Lung (tissue), 12 donors: ENCODE results near the gene THSD7A. TPM values are rescaled to one million over a fixed set of nuclear protein-coding genes. Genes with fewer than 3 reads are reported as not detected.

Experiments
- ATAC-seq: fragments of 200-7000 bp; cut with Tn5 transposase; one replicate; pipeline ENCODE4 v1.9.1; 2020; ENCODE audit warnings: moderate number of reproducible peaks; ENCODE audit not compliant: insufficient read depth, low FRiP score
- DNase-seq, 3 donors: peaks; one replicate each; pipeline ENCODE4 v3.0.0-alpha.2; 2013 to 2017
- H3K27ac ChIP-seq, 2 donors: one replicate each; pipeline ENCODE4 v1.5.1; 2013; ENCODE audit warnings: mild to moderate bottlenecking in 2 of 2, moderate library complexity in 2 of 2, control low read depth in 1 of 2, inconsistent platforms in 1 of 2, low read depth in 1 of 2, low read length in 1 of 2
- H3K27me3 ChIP-seq, 3 donors: one replicate each; pipeline ENCODE4 v1.5.1; 2013; ENCODE audit warnings: low read length in 2 of 3; ENCODE audit not compliant: control insufficient read depth in 3 of 3, insufficient read depth in 3 of 3
- H3K36me3 ChIP-seq, 4 donors: one replicate each; pipeline ENCODE4 v1.5.1; 2013; ENCODE audit warnings: low read length in 4 of 4, mild to moderate bottlenecking in 1 of 4, moderate library complexity in 1 of 4; ENCODE audit not compliant: control insufficient read depth in 4 of 4, insufficient read depth in 4 of 4
- H3K4me1 ChIP-seq, 5 donors: one replicate each; pipeline ENCODE4 v1.5.1; 2013; ENCODE audit warnings: low read length in 5 of 5, mild to moderate bottlenecking in 2 of 5, moderate library complexity in 1 of 5; ENCODE audit not compliant: control insufficient read depth in 5 of 5, insufficient read depth in 5 of 5
- H3K4me3 ChIP-seq: one replicate; pipeline ENCODE4 v1.5.1; 2013; ENCODE audit warnings: mild to moderate bottlenecking, control low read depth, moderate library complexity
- H3K9ac ChIP-seq, 2 donors: one replicate each; pipeline ENCODE4 v1.5.1; 2013; ENCODE audit warnings: low read length in 2 of 2, control low read depth in 1 of 2; ENCODE audit not compliant: insufficient read depth in 1 of 2
- H3K9me3 ChIP-seq, 4 donors: one replicate each; pipeline ENCODE4 v1.5.1; 2013; ENCODE audit warnings: low read length in 3 of 4, mild to moderate bottlenecking in 1 of 4, moderate library complexity in 1 of 4; ENCODE audit not compliant: control insufficient read depth in 4 of 4, insufficient read depth in 3 of 4
- CTCF ChIP-seq: IDR thresholded peaks from 2 replicates; pipeline ENCODE4 v1.5.1; 2012; ENCODE audit warnings: mild to moderate bottlenecking; ENCODE audit errors: control extremely low read depth, extremely low read depth
- WGBS, 2 donors: extraction: QIAGEN DNeasy Blood & Tissue Kit; methylation state at CpG; one replicate each; pipeline ENCODE4 v1.1.7; 2013; 5-methylcytosine and 5-hydroxymethylcytosine counted together
- polyA plus RNA-seq, 2 donors: library from polyadenylated mRNA; stranded (reverse); fragments of 200-250 nt; gene quantifications; one replicate each; pipeline ENCODE4 v1.2.1, GENCODE V29; 2013
- total RNA-seq, 2 donors: library from RNA; depleted of rRNA in 1 of 2; stranded (reverse); fragments of >200 nt in 1 of 2; gene quantifications; one replicate each; pipeline ENCODE4 v1.2.1, GENCODE V29; 2014 to 2021
- donor health status: control.
- donor health status: control.
- donor health status: Bipolar disorder and iron deficiency.
- donor health status: healthy.
- donor health status: DM: yes; HTN: yes; CAD: no.

The THSD7A gene
- total and polyA plus RNA-seq, 4 donors: 0.53 to 12.1 (median 4.5) TPM

DNA sequence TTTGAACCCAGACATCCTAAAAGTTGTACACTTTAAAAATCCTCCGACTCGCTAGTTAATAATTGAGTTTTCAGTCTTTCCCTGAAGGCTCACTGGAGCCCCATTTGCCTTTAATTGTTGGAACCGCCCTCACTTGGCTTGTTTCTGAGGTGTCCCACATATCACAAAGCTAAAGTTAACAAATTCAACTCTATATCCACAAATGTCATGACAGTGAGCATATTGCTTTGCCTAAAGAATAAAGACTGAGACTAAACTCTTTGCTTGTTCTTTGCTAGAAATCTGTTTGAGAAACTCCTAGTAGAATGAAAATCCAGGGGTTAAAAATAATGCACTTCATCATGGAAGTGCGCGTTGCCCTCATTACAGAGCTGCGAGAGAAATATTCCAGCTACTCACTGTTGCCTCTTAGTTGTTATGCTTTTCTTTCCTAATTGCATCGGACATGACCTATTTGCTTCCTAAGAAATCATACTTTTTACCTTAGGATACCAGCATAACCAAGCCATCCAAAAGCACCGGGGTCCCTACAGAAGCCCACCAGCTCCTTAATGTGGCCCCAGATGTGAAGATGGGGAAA, 752 bp downstream of the THSD7A start:
- peak overlapping the region; percentile 14 to 24 for H3K27ac ChIP-seq
- ATAC-seq (peak; percentile 25), DNase-seq (peak; percentile 33 to 88 (median 85))
- 0 to 1% methylated on average over 8 of the region's 8 CpGs for WGBS, 2 donors
- H3K27me3 ChIP-seq: no peaks in the 10 kb centered on the region
- peak overlapping the region; percentile 46 for H3K4me3 ChIP-seq
- H3K36me3 ChIP-seq: no peaks in the 10 kb centered on the region
- no peak for TF ChIP-seq CTCF
- peaks cover 0 to 21% (median 3%) of the 10 kb centered on the region in 5 donors for H3K4me1 ChIP-seq
- peak overlapping the region; percentile 14 to 82 for H3K9ac ChIP-seq
- peaks cover 0 to 3% (median 0%) of the 10 kb centered on the region in 4 donors for H3K9me3 ChIP-seq

DNA sequence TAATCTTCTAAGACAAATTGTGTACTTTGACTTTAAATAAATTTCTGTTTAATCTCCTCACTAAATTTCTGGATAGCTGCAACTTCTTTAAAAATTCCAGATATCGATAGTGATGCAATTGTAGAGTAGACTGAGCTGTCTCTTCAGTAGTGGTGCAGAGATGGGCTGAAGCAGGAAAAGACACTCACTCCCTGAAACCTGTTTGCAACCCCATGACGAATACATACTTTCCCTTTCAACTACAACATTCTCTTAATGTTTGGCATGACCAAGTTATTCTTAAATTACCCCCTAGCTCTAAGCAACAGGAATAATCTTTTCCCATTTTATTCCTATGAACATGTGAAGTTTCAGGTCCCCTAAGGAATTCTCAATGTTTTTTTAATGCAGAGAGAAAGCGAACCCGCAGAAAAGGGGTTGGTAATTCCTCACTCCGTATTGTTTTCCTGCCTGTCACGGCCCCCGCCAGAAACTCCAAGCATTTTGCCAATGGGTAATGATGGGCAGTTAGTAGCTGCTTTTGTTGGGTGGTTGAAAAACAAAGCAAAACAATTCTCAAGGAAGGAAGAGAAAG, 1.3 kb downstream of the THSD7A start:
- ATAC-seq: no peak
- Histone ChIP-seq H3K4me3 (peak overlapping the region; percentile 27), H3K4me1 (peaks cover 0 to 21% (median 3%) of the 10 kb centered on the region in 5 donors), H3K9me3 (no peaks in the 10 kb centered on the region), H3K36me3 (no peaks in the 10 kb centered on the region), H3K27me3 (no peaks in the 10 kb centered on the region), H3K27ac (no peak overlapping the region), H3K9ac (peak overlapping the region; percentile 14 to 82)
- TF ChIP-seq CTCF: no peak
- WGBS, 2 donors: 2 to 3% methylated on average over 7 of the region's 7 CpGs
- peak in 1 of 3 donors; percentile 57 for DNase-seq

- Histone ChIP-seq H3K4me3 (no peak overlapping the region), H3K27me3 (no peaks in the 10 kb centered on the region), H3K36me3 (no peaks in the 10 kb centered on the region), H3K4me1 (peaks cover 0 to 21% (median 3%) of the 10 kb centered on the region in 5 donors), H3K27ac (no peak overlapping the region), H3K9me3 (no peaks in the 10 kb centered on the region), H3K9ac (peak overlapping the region in 1 of 2 donors; percentile 35)
- DNase-seq: peak in 2 of 3 donors; percentile 48 to 54
- ATAC-seq: no peak
- TF ChIP-seq CTCF: no peak
Measured at GRCh38 chr7:11829954-11830353, 2.0 kb downstream of the THSD7A start.
